Erythroblast (primary cell): Measurements from ENCODE around the gene SNX3.

ENCODE experiments used
- GATA1 ChIP-seq: IDR thresholded peaks from 2 replicates; pipeline ENCODE4 v1.6.1; 2011; ENCODE audit warnings: low read depth, mild to moderate bottlenecking, control low read depth, low read length, moderate library complexity
- POLR2A ChIP-seq: IDR thresholded peaks from 2 replicates; pipeline ENCODE4 v1.6.1; 2011; ENCODE audit warnings: mild to moderate bottlenecking, low read length

GRCh38 chr6:108165714-108166663 lies 94.9 kb downstream of the SNX3 start, which contains the start of gene NR2E1:
- TF ChIP-seq POLR2A (no peak), GATA1 (no peak)
